Heart left ventricle (tissue), 16 donors: ENCODE measurements around the gene ZNF605. TPM values are rescaled to one million over a fixed set of nuclear protein-coding genes. Genes with fewer than 3 reads are reported as not detected.

ENCODE experiments used
- ATAC-seq, 4 donors: fragments of 200-7000 bp; cut with Tn5 transposase; one replicate each; pipeline ENCODE4 v1.9.1; 2020 to 2022; ENCODE audit warnings: moderate library complexity in 4 of 4, mild to moderate bottlenecking in 3 of 4, moderate number of reproducible peaks in 1 of 4
- DNase-seq, 5 donors: peaks; one replicate each; pipeline ENCODE4 v3.0.0-alpha.2; 2020
- H3K27ac ChIP-seq, 12 donors: fragments of 200-600 bp; sonication (generic) in 4 of 12; one replicate each; pipeline versions ENCODE4 v1.5.0 to v1.8.0; 2016 to 2022; ENCODE audit warnings: mild to moderate bottlenecking in 2 of 12
- H3K27me3 ChIP-seq, 9 donors: fragments of 200-600 bp; sonication (generic) in 2 of 9; one replicate each; pipeline versions ENCODE4 v1.5.1 to v1.8.0; 2016 to 2022; ENCODE audit warnings: mild to moderate bottlenecking in 3 of 9
- H3K36me3 ChIP-seq, 9 donors: fragments of 200-600 bp; sonication (generic) in 2 of 9; one replicate each; pipeline versions ENCODE4 v1.5.0 to v1.8.0; 2018 to 2022; ENCODE audit warnings: mild to moderate bottlenecking in 2 of 9
- H3K4me1 ChIP-seq, 12 donors: fragments of 200-600 bp; sonication (generic) in 4 of 12; one replicate each; pipeline versions ENCODE4 v1.5.0 to v1.8.0; 2016 to 2022; ENCODE audit warnings: mild to moderate bottlenecking in 3 of 12
- H3K4me3 ChIP-seq, 12 donors: fragments of 200-600 bp; sonication (generic) in 4 of 12; one replicate each; pipeline versions ENCODE4 v1.5.0 to v1.8.0; 2017 to 2022; ENCODE audit warnings: mild to moderate bottlenecking in 9 of 12, moderate library complexity in 4 of 12
- H3K9me3 ChIP-seq, 12 donors: fragments of 200-600 bp; sonication (generic) in 4 of 12; one replicate each; pipeline versions ENCODE4 v1.5.0 to v1.8.0; 2016 to 2022; ENCODE audit warnings: mild to moderate bottlenecking in 1 of 12
- POLR2A ChIP-seq, 2 donors: fragments of 450-650 bp; IDR thresholded peaks; one replicate each; pipeline ENCODE4 v1.6.1; 2017; ENCODE audit warnings: antibody characterized with exemption in 2 of 2, mild to moderate bottlenecking in 2 of 2, moderate library complexity in 2 of 2
- WGBS, 4 donors: extraction: QIAGEN DNeasy Blood & Tissue Kit in 2 of 4; methylation state at CpG; one replicate each; pipeline versions ENCODE4 v1.1.5 to v1.1.7; 2013 to 2018; 5-methylcytosine and 5-hydroxymethylcytosine counted together
- intact Hi-C, 10 donors: fragments of 100-400 bp; cut with DNase I; formaldehyde crosslinking; loops; one replicate each; pipeline versions ENCODE4 v1.11.1 to v1.14.2; 2022
- polyA plus RNA-seq, 2 donors: library from polyadenylated mRNA; stranded (reverse); fragments of 200-250 nt; gene quantifications; one replicate each; pipeline ENCODE4 v1.2.3, GENCODE V29; 2013
- total RNA-seq, 9 donors: library from RNA; depleted of rRNA in 2 of 9; stranded (reverse); fragments of >200 nt in 2 of 9; fragmentation: NEBNext Ultra II Directional in 3 of 9; extraction: Animal tissue kit (Norgen Biotek cat#: 25700) in 3 of 9; gene quantifications; one replicate each; pipeline versions ENCODE4 v1.1.0 to v1.2.4, GENCODE V29; 2016 to 2023
- TF ChIP-seq, protein P1 (sequence below), 12 donors: fragments of 200-600 bp; sonication (generic) in 4 of 12; IDR thresholded peaks; one replicate each; pipeline versions ENCODE4 v1.5.0 to v1.8.0; 2018 to 2022; ENCODE audit warnings: antibody characterized with exemption in 12 of 12, mild to moderate bottlenecking in 5 of 12
- donor health status: ischemic (EF 13 %, LVEDD 7.1; RV severe dilation, severe dysfunction).
- donor health status: healthy with polysubstance abuse.
- donor health status: DM: no; HTN: yes; CAD: no.
- donor health status: DM: no; HTN: no; CAD: no.
- donor health status: ischemic (EF 25% LVEDD 6.9; RV normal size, moderate dysfunction).
- donor health status: ischemic (EF 25% LVEDD 5.7; RV mildly dilated, moderate dysfunction).
- donor health status: healthy.
- donor health status: DM: yes; HTN: yes; CAD: no.
- donor health status: ischemic (EF 35%, LVEDD 5.7; RV mildly dilated, moderate dysfunction).
- donor health status: nonischemic (EF 11% LVEDD 7.7; RV severe dilation, severe dysfunction).
- donor health status: DM: yes; HTN: yes; CAD: no.
- donor health status: PGD.
- donor health status: ischemic (EF 29% LVEDD 5.4; RV normal size, mild dysfunction).
- donor health status: nonischemic (EF 23%, LVEDD 6.1; RV moderate dilation, normal function).

Gene ZNF605
- total and polyA plus RNA-seq, 11 donors, result 3.4 to 14.2 (median 10.2) TPM

DNA sequence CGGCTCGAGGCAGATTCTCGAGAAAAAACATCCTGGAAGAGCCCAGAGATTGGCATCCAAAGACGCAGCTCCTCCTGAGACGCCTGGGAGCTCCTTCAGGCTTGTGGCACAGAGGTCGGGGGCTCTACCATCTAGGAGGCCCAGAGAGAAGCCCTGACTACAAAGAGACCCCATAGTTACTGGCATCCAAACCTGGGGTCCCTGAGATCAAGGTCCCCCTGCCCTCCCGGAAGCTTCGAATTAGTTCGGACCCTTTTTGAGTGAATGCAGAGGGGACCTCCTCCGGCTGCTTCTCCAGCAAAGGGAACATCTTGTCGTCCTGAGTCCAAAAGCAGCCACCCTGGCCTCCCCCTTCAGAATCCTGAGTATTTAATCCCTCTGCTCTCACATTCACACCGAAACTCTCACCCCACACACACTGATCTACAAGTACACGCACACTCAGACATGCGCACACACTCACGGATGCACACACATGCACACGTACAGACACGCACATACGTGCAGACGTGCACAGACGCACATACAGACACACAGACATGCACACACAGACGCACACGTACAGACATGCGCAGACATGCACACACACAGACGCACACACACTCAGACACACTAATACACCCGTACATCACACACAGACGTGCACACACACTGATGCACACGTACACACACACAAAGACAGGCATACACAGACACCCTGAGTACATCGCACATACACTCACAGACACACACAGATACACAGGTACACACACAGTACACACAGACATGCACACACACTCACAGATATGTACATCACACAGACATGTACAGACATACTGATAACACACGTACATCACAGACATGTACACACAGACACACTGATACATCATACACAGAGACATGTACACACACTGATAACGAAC lies 5.9 kb downstream of the ZNF605 start:
- H3K4me3 ChIP-seq, result no peak overlapping the region
- no peak overlapping the region for H3K27ac ChIP-seq
- WGBS, 4 donors, result 96 to 98% (median 98%) methylated on average over 29 to 30 of the region's 30 CpGs
- H3K36me3 ChIP-seq, result peaks cover 0 to 49% (median 13%) of the 10 kb centered on the region in 9 donors
- no peak for TF ChIP-seq POLR2A (IDR thresholded peaks at IDR 0.05)
- TF ChIP-seq, protein P1, sequence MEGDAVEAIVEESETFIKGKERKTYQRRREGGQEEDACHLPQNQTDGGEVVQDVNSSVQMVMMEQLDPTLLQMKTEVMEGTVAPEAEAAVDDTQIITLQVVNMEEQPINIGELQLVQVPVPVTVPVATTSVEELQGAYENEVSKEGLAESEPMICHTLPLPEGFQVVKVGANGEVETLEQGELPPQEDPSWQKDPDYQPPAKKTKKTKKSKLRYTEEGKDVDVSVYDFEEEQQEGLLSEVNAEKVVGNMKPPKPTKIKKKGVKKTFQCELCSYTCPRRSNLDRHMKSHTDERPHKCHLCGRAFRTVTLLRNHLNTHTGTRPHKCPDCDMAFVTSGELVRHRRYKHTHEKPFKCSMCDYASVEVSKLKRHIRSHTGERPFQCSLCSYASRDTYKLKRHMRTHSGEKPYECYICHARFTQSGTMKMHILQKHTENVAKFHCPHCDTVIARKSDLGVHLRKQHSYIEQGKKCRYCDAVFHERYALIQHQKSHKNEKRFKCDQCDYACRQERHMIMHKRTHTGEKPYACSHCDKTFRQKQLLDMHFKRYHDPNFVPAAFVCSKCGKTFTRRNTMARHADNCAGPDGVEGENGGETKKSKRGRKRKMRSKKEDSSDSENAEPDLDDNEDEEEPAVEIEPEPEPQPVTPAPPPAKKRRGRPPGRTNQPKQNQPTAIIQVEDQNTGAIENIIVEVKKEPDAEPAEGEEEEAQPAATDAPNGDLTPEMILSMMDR (IDR thresholded peaks at IDR 0.05), result no peak
- intact Hi-C loops, result loop anchor here in 1 of 10 donors (10.0 kb wide), 1 partner anchor 795 kb away; no protein-coding TSS in a partner anchor
- H3K27me3 ChIP-seq, result no peaks in the 10 kb centered on the region
- DNase-seq, result no peak
- no peak for ATAC-seq
- peaks cover 0 to 15% (median 8%) of the 10 kb centered on the region in 12 donors for H3K4me1 ChIP-seq
- peaks cover 0 to 77% (median 40%) of the 10 kb centered on the region in 12 donors for H3K9me3 ChIP-seq

DNA sequence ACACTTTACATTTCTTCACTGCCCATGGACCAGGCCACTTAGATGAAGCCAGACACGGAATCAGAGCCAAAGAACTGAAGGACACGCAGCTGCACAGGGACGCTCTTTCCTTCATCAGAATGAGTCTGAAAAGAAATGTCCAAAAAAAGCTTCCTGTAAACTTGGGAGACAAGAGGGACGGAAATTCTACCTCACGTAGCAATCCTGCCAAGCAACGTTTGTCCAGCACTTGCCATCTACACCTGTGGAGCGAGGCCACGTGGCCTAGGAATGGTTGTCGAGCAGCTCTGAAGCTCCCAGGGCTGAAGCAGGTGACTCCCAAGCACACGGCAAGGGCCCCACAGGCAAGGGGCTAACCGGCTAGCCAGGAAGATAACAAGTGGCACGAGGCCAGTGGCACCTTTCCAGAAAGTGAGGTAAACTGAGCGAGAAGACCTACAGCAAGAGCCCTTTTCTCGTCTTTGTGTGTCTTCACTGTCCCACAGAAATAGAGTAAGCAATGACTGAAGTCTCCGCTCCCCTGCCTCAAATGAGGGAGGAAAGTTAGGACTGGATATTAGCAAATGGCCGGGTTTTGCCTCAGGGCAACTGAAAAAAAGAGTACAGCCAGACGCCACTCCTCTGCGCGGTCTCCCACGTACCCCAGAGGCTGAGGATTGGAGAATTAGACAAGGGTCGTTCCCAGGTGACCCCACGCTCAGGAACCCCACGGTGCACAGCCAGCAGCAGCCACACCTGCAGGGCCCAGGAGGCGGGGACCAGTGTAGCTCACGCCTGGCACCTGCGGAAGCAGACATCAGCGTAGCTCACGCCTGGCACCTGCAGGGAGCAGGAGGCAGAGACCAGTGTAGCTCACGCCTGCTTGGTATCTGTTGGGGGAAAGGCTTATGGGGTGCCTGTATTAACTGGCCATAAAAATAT lies 7.7 kb downstream of the ZNF605 start:
- intact Hi-C loops, result loop anchor here in 1 of 10 donors (10.0 kb wide), 1 partner anchor 794 kb away; no protein-coding TSS in a partner anchor
- no peak overlapping the region for H3K27ac ChIP-seq
- TF ChIP-seq POLR2A (IDR thresholded peaks at IDR 0.05), result no peak
- TF ChIP-seq, protein P1 (IDR thresholded peaks at IDR 0.05), result no peak
- peaks cover 0 to 5% (median 0%) of the 10 kb centered on the region in 12 donors for H3K4me1 ChIP-seq
- DNase-seq (no peak), ATAC-seq (no peak)
- no peaks in the 10 kb centered on the region for H3K27me3 ChIP-seq
- peaks cover 0 to 94% (median 47%) of the 10 kb centered on the region in 12 donors for H3K9me3 ChIP-seq
- no peak overlapping the region for H3K4me3 ChIP-seq
- H3K36me3 ChIP-seq, result peaks cover 5 to 66% (median 30%) of the 10 kb centered on the region in 9 donors
- 87 to 90% (median 89%) methylated on average over 29 of the region's 29 CpGs for WGBS, 4 donors

DNA sequence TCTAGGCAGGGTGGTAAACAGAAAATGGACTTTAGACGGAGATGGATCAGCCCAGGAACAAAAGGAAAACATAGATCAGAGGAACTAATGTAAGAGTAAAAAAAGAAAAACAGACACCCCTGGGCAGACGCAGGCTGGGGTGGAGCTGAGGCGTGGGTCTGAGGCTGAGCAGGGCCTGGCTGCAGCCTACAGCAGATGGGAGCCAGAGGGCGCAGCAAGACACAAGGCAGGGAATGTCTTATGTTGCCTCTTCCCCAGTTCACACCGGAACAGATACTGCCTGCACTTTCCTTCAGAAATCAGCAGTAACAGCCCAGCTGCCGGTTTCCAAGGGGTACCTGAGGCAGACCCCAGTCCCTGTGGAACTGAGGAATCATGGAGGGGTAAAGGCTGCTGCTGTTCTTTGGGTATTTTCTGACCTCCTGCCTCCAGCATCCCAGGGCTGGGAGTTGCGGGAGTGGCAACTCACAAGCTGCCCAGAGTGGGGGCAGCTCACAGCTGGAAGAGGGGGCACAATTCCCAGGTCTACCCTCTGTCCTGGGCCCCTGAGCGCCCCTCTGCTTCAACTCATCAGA lies 9.8 kb downstream of the ZNF605 start:
- no peak overlapping the region for H3K27ac ChIP-seq
- intact Hi-C loops, result loop anchor here in 1 of 10 donors (10.0 kb wide), 1 partner anchor 792 kb away; no protein-coding TSS in a partner anchor
- H3K4me1 ChIP-seq, result peaks cover 0 to 5% (median 0%) of the 10 kb centered on the region in 12 donors
- peaks cover 0 to 95% (median 55%) of the 10 kb centered on the region in 12 donors for H3K9me3 ChIP-seq
- WGBS, 4 donors, result 86 to 99% (median 93%) methylated on average over 7 to 8 of the region's 8 CpGs
- H3K36me3 ChIP-seq, result peaks cover 6 to 87% (median 51%) of the 10 kb centered on the region in 9 donors
- ATAC-seq (no peak), DNase-seq (no peak)
- TF ChIP-seq, protein P1 (IDR thresholded peaks at IDR 0.05), result no peak
- no peak for TF ChIP-seq POLR2A (IDR thresholded peaks at IDR 0.05)
- no peaks in the 10 kb centered on the region for H3K27me3 ChIP-seq
- no peak overlapping the region for H3K4me3 ChIP-seq
